ENCODE results near the gene KRT81. TPM values are rescaled to one million over a fixed set of nuclear protein-coding genes. Genes with fewer than 3 reads are reported as not detected.
"Not testable (repeated sequence)": the region's sequence is repeated elsewhere in the genome, so short reads cannot be mapped to it uniquely, and the experiment has no call there.

KRT81 gene
- total RNA-seq, 1 donor from 2014 or later = 0.16 TPM

DNA sequence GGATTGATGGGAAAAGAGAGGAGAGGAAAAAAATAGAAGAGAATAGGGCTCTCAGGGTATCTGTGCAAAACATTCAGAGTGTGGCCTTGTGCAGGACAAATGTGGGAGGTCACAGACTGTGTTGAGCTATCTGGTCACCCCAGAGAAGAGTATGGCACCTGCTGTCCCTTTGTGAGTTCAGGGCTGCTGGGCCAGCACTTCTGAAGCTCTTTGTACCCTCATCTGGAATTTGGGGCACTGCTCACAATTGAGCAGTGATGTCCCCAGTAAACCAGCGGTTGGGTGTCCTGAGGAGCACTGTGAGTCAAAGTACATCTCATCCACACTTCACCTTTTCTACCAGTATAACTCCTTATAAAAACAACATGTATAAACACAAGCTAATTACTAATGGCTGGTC is 2.6 kb upstream of the KRT81 start:
- peaks cover 45% of the 10 kb centered on the region for H3K27me3 Mint-ChIP-seq (ENCODE audit: low read depth)
- TF ChIP-seq, protein P1, sequence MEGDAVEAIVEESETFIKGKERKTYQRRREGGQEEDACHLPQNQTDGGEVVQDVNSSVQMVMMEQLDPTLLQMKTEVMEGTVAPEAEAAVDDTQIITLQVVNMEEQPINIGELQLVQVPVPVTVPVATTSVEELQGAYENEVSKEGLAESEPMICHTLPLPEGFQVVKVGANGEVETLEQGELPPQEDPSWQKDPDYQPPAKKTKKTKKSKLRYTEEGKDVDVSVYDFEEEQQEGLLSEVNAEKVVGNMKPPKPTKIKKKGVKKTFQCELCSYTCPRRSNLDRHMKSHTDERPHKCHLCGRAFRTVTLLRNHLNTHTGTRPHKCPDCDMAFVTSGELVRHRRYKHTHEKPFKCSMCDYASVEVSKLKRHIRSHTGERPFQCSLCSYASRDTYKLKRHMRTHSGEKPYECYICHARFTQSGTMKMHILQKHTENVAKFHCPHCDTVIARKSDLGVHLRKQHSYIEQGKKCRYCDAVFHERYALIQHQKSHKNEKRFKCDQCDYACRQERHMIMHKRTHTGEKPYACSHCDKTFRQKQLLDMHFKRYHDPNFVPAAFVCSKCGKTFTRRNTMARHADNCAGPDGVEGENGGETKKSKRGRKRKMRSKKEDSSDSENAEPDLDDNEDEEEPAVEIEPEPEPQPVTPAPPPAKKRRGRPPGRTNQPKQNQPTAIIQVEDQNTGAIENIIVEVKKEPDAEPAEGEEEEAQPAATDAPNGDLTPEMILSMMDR (IDR thresholded peaks at IDR 0.05; ENCODE audit: unreplicated experiment) = no peak
- no peak overlapping the region for H3K27ac Mint-ChIP-seq
- H3K36me3 Mint-ChIP-seq = no peaks in the 10 kb centered on the region
- no peak for DNase-seq (ENCODE audit: low spot score in 2 of 2, unreplicated experiment in 2 of 2)
- H3K4me3 Mint-ChIP-seq = no peak overlapping the region
- peaks cover 1% of the 10 kb centered on the region for H3K9me3 Mint-ChIP-seq
- H3K4me1 Mint-ChIP-seq = peaks cover 3% of the 10 kb centered on the region

- Mint-ChIP-seq H3K27me3 (ENCODE audit: low read depth) (peaks cover 17% of the 10 kb centered on the region), H3K4me1 (peaks cover 11% of the 10 kb centered on the region)
- H3K4me3 Mint-ChIP-seq; H3K9me3 Mint-ChIP-seq; DNase-seq (ENCODE audit: low spot score in 2 of 2, unreplicated experiment in 2 of 2); H3K36me3 Mint-ChIP-seq; H3K27ac Mint-ChIP-seq: not testable (repeated sequence)
Measured at GRCh38 chr12:52290483-52291134, 725 bp downstream of the KRT81 start.

- not testable (repeated sequence) for H3K9me3 Mint-ChIP-seq; H3K27ac Mint-ChIP-seq; H3K27me3 Mint-ChIP-seq (ENCODE audit: low read depth); DNase-seq (ENCODE audit: low spot score in 2 of 2, unreplicated experiment in 2 of 2); H3K4me3 Mint-ChIP-seq; H3K36me3 Mint-ChIP-seq
- peaks cover 28% of the 10 kb centered on the region for H3K4me1 Mint-ChIP-seq
Measured at GRCh38 chr12:52287816-52288805, 3.2 kb downstream of the KRT81 start.

DNA sequence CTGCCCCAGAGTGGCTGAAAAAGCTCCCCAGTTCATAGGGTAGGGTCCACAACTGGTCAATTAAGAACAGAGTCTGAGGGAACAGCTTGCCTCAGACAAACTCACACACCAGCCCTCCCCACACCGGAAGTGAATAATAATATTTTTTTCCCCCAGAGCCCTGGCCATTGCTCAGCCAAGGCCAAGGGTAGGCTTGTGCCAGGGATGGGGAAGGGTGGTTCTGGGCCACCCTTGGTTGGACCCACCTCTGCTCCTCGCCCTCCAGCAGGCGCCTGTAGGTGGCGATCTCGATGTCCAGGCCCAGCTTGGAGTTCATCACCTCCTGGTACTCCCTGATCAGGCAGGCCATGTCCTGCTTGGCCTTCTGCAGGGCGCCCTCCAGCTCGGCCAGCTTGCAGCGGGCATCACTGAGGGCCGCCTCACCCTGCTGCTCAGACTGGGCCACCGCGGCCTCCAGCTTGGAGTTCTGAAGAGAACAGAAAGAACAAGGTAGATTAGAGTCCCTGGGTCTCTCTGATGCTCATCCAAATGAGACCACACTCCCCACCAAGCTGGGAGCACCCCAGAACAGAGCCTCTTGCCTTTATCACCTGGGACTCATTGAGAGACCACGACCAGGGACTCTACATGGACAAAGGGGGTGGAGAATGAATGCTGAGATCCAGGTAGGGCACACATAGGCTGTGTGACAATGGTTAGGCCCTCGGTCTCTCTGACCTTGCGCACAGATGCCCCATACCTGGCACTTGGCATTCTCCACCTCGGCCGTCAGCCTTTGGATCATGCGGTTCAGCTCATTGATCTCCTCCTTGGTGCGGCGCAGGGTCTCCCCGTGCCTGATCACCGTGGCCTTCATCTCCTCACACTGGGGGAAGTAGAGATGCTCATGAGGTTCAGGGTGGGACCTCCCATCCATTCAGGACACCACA is 4.2 kb downstream of the KRT81 start:
- peaks cover 32% of the 10 kb centered on the region for H3K4me1 Mint-ChIP-seq
- not testable (repeated sequence) for H3K4me3 Mint-ChIP-seq; H3K9me3 Mint-ChIP-seq; H3K27ac Mint-ChIP-seq; H3K36me3 Mint-ChIP-seq; H3K27me3 Mint-ChIP-seq (ENCODE audit: low read depth)
- peak in 1 of 2 experiments; percentile 17 for DNase-seq (ENCODE audit: low spot score in 2 of 2, unreplicated experiment in 2 of 2)

DNA sequence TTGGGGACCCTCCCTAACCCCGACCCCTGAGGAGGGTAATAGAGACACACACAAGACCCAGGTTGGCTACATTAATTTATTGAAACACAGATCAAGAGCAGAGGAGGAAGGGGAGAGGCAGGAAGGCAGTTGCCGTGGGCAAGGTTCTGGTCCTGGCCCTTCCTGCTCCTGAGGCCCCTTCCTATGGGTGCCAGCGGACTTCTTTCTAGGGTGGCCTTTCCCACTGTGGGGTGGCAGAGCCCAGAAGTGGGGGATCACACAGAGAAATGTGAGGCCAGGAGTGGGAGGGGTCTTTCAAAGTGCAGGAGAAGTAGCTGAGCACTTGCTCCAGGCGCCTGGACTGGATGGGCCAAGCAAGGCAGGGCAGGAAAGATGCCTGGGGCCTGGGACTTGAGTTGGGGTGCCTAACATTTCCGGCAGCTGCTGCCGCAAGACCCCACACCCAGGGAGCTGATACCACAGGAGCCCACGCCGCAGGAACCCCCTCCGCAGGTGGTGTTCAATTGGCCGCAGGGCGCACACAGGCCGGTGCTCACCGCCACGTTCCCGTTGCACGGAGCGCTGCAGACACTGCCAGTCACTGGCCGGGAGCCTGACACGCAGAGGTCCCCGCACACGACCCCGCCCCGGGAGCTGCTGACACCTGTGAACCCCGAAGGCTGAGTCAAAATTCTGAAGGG is 5.3 kb downstream of the KRT81 start:
- no peaks in the 10 kb centered on the region for H3K36me3 Mint-ChIP-seq
- DNase-seq (ENCODE audit: low spot score in 2 of 2, unreplicated experiment in 2 of 2) = peak in 1 of 2 experiments; percentile 35
- peaks cover 38% of the 10 kb centered on the region for H3K4me1 Mint-ChIP-seq
- H3K27me3 Mint-ChIP-seq (ENCODE audit: low read depth) = no peaks in the 10 kb centered on the region
- TF ChIP-seq, protein P1 (IDR thresholded peaks at IDR 0.05; ENCODE audit: unreplicated experiment) = no peak
- H3K27ac Mint-ChIP-seq = no peak overlapping the region
- H3K9me3 Mint-ChIP-seq = no peaks in the 10 kb centered on the region
- H3K4me3 Mint-ChIP-seq = no peak overlapping the region

GRCh38 chr12:52285172-52285745 is 6.1 kb downstream of the KRT81 start:
- Mint-ChIP-seq H3K9me3 (no peaks in the 10 kb centered on the region), H3K27ac (peak overlapping the region; percentile 53)
- peak in 1 of 2 experiments; percentile 19 for DNase-seq (ENCODE audit: low spot score in 2 of 2, unreplicated experiment in 2 of 2)

More at GRCh38 chr12:52285172-52285745, 6.1 kb downstream of the KRT81 start:
- TF ChIP-seq, protein P1 (IDR thresholded peaks at IDR 0.05; ENCODE audit: unreplicated experiment) = no peak
- Mint-ChIP-seq H3K27me3 (ENCODE audit: low read depth) (no peaks in the 10 kb centered on the region), H3K4me1 (peaks cover 45% of the 10 kb centered on the region), H3K36me3 (no peaks in the 10 kb centered on the region), H3K4me3 (no peak overlapping the region)
